ENCODE data around the gene TRIM29.
A peak's percentile ranks its signal among the peaks of the same experiment; 100 is the strongest.

TRIM29 gene

GRCh38 chr11:120062561-120062930 lies 75.4 kb downstream of the TRIM29 start:
- DNase-seq (ENCODE audit: low spot score) = no peak

- DNase-seq (ENCODE audit: low spot score) = peak; percentile 78
These were observed 76.0 kb downstream of the TRIM29 start for GRCh38 chr11:120061761-120062560.

All from AG20443 (cell line).